HG03135 (cell line): Measurements from ENCODE around the gene ADAD2.

Source experiments
- ATAC-seq: cut with Tn5 transposase; IDR thresholded peaks from one replicate; pipeline ENCODE4 v1.9.1; 2021; ENCODE audit warnings: mild to moderate bottlenecking, moderate library complexity; ENCODE audit not compliant: unreplicated experiment

The ADAD2 gene

DNA sequence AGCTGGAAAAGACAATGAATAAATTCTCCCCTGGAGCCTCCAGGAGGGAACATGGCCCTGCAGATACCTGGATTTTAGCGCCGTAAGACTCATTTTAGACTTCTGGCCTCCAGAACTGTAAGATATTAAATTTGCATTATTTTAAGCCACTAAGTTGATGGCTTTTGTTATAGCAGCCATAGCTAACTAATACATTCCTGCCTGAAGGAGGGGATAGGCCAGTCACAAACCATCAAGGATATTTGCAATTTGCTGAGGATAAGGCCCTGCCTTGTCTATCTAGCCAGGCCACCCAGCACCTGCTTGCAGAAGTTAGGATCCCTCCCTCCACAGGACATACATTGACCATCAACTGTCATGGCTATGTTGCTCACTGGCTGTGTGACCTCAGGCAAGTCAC is 53.8 kb downstream of the ADAD2 start:
- no peak for ATAC-seq

DNA sequence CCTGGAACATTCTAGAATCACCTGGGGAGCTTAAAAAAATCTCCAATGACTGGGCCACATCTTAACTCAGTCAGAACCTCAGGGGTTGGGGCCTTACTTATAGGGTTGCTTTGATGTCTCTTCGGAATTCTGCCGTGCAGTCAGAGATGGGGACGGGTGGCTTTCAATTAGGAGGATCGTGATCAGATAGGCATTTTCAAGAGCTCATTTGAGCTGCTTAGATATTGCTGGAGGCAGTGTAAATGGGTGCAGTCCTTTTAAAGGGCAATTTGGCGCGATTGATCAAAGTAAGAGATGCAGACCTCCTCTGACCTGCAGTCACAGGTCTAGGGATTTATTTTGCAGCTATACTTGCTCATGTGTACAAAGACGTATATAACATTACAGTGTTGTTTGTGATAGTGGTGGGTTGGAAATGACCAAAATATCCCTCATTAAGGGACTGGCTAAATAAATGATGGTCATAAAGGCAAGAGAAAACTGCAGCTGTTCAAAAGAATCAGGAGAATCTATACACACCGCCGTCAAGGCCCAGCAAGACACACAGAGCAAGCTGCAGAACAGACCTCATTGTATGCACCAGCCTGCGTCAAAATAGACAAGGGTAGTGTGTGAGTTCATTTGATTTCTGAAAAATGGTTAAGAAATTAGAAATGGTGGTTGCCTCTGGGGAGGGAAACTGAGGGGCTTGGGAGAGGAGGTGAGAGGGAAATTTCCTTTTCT is 55.2 kb downstream of the ADAD2 start:
- no peak for ATAC-seq

DNA sequence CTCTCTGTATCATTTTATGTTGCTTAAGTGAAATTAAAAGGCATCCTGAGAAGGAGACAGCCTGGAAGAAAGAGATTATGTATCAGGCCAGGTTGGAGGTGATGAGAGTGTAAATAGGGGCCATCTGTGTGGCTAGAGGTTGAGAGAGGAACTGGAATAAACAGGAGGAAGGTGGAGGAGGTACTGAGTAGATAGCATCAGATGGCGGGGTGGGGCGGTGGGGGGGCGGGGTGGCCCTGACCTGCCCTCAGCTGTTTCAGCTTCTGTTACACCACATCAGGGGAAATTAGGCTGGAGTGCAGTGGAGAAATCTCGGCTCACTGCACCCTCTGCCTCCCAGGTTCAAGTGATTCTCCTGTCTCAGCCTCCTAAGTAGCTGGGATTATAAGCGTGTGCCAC is 55.7 kb downstream of the ADAD2 start:
- ATAC-seq, result no peak
